SK-N-SH treated with all-trans-retinoic acid at 6 μM for 48 hours (cell line): ENCODE results near the gene CNGA4.

Source experiments
- ARNTL ChIP-seq: fragments of 450-650 bp; formaldehyde crosslinking; IDR thresholded peaks from 2 replicates; pipeline ENCODE4 v1.5.0; 2020; ENCODE audit warnings: low read depth, mild to moderate bottlenecking, moderate library complexity, borderline replicate concordance
- CSDC2 ChIP-seq: fragments of 250-450 bp; sonication (Bioruptor Pico); IDR thresholded peaks from 2 replicates; pipeline ENCODE4 v1.5.0; 2020; ENCODE audit warnings: mild to moderate bottlenecking, moderate library complexity
- GLIS3 ChIP-seq: fragments of 250-450 bp; sonication (Bioruptor Pico); IDR thresholded peaks from 2 replicates; pipeline ENCODE4 v1.5.0; 2020; ENCODE audit warnings: mild to moderate bottlenecking, moderate library complexity
- RARB ChIP-seq: fragments of 250-450 bp; sonication (Bioruptor Pico); IDR thresholded peaks from 2 replicates; pipeline ENCODE4 v1.8.0; 2021; ENCODE audit warnings: mild to moderate bottlenecking, moderate library complexity
- ZFP3 ChIP-seq: fragments of 250-450 bp; sonication (Bioruptor Pico); IDR thresholded peaks from 2 replicates; pipeline ENCODE4 v1.5.0; 2020; ENCODE audit warnings: mild to moderate bottlenecking, moderate library complexity
- ZNF8 ChIP-seq: fragments of 450-650 bp; formaldehyde crosslinking; IDR thresholded peaks from 2 replicates; pipeline ENCODE4 v1.5.0; 2020; ENCODE audit warnings: mild to moderate bottlenecking, moderate library complexity
- TF ChIP-seq, protein P1 (sequence below): fragments of 250-450 bp; sonication (Bioruptor Pico); IDR thresholded peaks from 2 replicates; pipeline ENCODE4 v1.8.0; 2021; ENCODE audit warnings: low read depth, mild to moderate bottlenecking, moderate library complexity, borderline replicate concordance
- TF ChIP-seq, protein P2 (sequence below): fragments of 250-450 bp; sonication (Bioruptor Pico); IDR thresholded peaks from 2 replicates; pipeline ENCODE4 v1.5.0; 2020; ENCODE audit warnings: mild to moderate bottlenecking, moderate library complexity

GRCh38 chr11:6258571-6259081 is 19.7 kb downstream of the CNGA4 start:
- TF ChIP-seq, protein P1, sequence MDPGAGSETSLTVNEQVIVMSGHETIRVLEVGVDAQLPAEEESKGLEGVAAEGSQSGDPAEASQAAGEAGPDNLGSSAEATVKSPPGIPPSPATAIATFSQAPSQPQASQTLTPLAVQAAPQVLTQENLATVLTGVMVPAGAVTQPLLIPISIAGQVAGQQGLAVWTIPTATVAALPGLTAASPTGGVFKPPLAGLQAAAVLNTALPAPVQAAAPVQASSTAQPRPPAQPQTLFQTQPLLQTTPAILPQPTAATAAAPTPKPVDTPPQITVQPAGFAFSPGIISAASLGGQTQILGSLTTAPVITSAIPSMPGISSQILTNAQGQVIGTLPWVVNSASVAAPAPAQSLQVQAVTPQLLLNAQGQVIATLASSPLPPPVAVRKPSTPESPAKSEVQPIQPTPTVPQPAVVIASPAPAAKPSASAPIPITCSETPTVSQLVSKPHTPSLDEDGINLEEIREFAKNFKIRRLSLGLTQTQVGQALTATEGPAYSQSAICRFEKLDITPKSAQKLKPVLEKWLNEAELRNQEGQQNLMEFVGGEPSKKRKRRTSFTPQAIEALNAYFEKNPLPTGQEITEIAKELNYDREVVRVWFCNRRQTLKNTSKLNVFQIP (CRISPR knock-in tag) = no peak
- TF ChIP-seq ARNTL (CRISPR knock-in tag) = no peak
- no peak for TF ChIP-seq ZFP3
- TF ChIP-seq ZNF8 = no peak
- no peak for TF ChIP-seq GLIS3
- TF ChIP-seq, protein P2, sequence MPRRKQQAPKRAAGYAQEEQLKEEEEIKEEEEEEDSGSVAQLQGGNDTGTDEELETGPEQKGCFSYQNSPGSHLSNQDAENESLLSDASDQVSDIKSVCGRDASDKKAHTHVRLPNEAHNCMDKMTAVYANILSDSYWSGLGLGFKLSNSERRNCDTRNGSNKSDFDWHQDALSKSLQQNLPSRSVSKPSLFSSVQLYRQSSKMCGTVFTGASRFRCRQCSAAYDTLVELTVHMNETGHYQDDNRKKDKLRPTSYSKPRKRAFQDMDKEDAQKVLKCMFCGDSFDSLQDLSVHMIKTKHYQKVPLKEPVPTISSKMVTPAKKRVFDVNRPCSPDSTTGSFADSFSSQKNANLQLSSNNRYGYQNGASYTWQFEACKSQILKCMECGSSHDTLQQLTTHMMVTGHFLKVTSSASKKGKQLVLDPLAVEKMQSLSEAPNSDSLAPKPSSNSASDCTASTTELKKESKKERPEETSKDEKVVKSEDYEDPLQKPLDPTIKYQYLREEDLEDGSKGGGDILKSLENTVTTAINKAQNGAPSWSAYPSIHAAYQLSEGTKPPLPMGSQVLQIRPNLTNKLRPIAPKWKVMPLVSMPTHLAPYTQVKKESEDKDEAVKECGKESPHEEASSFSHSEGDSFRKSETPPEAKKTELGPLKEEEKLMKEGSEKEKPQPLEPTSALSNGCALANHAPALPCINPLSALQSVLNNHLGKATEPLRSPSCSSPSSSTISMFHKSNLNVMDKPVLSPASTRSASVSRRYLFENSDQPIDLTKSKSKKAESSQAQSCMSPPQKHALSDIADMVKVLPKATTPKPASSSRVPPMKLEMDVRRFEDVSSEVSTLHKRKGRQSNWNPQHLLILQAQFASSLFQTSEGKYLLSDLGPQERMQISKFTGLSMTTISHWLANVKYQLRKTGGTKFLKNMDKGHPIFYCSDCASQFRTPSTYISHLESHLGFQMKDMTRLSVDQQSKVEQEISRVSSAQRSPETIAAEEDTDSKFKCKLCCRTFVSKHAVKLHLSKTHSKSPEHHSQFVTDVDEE (CRISPR knock-in tag) = no peak
- no peak for TF ChIP-seq CSDC2 (CRISPR knock-in tag)
- TF ChIP-seq RARB (CRISPR knock-in tag) = no peak
